ENCODE results near the gene LAMTOR2.

- TF ChIP-seq CTCF (conservative IDR thresholded peaks at IDR 0.05; ENCODE audit: low read length) (no peak), EZH2phosphoT487 (IDR thresholded peaks at IDR 0.05; ENCODE audit: borderline replicate concordance) (no peak)
These were observed 45.2 kb upstream of the LAMTOR2 start for GRCh38 chr1:156009404-156009803.

Data from Loucy (cell line).